GM20431 (cell line): ENCODE results near the gene MYO1C.
"Not testable (repeated sequence)": the region's sequence is repeated elsewhere in the genome, so short reads cannot be mapped to it uniquely, and the experiment has no call there.

Experiments used
- in situ Hi-C: fragments of 300-500 bp; cut with MseI, MboI; formaldehyde crosslinking; loops from one replicate; pipeline ENCODE4 v1.15.0; 2020; ENCODE audit warnings: low sequenced_read_pairs; ENCODE audit not compliant: unreplicated experiment

The MYO1C gene

GRCh38 chr17:1470755-1471462 is 21.6 kb downstream of the MYO1C start:
- in situ Hi-C loops: no loop called here

- in situ Hi-C loops: no loop called here
These were observed 22.3 kb downstream of the MYO1C start for GRCh38 chr17:1470071-1470754.

GRCh38 chr17:1469231-1469852 is 23.1 kb downstream of the MYO1C start:
- in situ Hi-C loops: no loop called here

- in situ Hi-C loops: no loop called here
These were observed 24.5 kb downstream of the MYO1C start for GRCh38 chr17:1467898-1468492.

- in situ Hi-C loops: no loop called here
These were observed 25.2 kb downstream of the MYO1C start for GRCh38 chr17:1467258-1467657.

DNA sequence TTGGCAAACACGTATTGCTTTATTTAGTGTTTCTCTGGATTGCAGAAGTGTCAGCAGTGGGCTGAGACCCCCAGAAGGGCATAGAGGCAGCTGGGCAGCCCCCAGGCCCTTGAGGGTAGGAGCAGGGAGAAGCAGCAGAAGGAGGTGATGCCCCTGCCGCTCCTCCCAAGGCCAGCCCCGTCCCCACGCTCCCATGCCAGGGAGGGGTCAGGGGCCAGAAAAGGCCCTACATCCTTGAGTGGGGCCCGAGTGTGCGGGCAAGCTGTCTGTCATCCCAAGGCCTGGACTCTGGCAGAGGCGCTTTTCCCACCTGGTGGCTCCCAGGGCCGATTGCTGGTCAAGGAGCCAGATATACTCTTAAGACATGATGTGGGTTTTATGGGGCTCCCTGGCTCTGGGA is 28.3 kb downstream of the MYO1C start:
- in situ Hi-C loops: no loop called here

DNA sequence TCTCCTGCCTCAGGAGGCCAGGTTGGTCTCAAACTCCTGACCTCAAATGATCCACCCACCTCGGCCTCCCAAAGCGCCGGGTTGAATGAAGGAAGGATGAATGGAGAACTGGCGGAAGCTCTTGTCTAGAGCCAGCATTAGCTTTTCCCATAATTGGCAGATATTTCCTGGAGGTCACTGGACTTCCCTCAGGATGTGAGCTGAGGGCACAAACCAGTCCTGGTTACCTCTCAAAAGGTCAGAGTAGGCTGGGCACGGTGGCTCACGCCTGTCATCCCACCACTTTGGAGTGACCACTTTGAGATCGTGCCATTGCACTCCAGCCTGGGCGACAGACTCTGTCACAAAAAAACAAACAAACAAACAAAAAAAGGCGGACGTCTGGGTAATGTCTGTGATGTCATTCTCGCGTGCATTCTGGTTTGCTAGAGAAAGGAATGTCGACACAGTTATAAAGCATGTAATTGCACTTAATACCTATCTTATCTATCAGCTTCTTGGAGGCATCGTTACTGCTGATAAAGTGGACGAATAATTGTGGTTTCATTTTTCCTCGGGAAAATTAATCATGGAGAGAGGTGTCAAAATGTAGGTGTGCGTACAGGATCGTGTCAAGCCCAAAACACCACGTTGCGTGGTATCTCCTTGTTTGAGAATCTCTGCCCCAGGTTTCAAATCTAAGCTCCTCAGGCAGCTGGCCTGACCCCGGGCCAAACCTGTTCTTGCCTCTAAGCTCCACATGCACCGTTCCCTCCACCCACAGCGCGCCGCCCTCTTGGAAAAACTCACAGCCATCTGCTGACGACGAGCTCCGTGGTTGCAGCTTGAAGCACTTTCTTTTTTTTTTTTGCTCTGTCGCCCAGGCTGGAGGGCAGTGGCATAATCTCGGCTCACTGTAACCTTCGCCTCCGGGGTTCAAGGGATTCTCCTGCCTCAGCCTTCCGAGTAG is 30.0 kb downstream of the MYO1C start:
- in situ Hi-C loops: no loop called here

- in situ Hi-C loops: no loop called here
These were observed 31.1 kb downstream of the MYO1C start for GRCh38 chr17:1461198-1461944.

GRCh38 chr17:1460233-1460632 is 32.3 kb downstream of the MYO1C start:
- in situ Hi-C loops: no loop called here

- in situ Hi-C loops: no loop called here
These were observed 36.5 kb downstream of the MYO1C start, which contains the start of gene CRK for GRCh38 chr17:1455797-1456599. TSS of gene CRK (minus strand) at chr17:1456232. CDS start at chr17:1456117, 115 bp downstream.

- in situ Hi-C loops: no loop called here
These were observed 37.1 kb downstream of the MYO1C start for GRCh38 chr17:1455291-1455796.

DNA sequence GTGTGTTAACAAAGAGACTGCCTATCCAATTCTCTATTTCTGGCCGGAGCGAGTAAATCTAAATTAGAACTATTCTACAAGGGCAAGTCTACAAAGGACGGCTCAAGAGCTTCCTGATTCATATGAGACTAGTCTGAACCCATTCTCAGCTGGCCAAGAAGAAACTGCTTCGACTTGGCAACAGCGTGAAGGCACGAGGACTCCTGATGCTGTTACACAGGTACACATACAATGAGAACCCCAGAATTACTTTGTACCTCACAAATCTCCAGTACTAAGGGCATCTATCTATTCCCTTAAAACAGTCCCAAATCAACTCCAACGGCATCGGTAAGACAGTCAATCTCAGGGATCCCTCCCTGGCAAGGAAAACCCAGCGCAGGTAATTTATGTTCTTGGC is 37.9 kb downstream of the MYO1C start:
- in situ Hi-C loops: no loop called here

DNA sequence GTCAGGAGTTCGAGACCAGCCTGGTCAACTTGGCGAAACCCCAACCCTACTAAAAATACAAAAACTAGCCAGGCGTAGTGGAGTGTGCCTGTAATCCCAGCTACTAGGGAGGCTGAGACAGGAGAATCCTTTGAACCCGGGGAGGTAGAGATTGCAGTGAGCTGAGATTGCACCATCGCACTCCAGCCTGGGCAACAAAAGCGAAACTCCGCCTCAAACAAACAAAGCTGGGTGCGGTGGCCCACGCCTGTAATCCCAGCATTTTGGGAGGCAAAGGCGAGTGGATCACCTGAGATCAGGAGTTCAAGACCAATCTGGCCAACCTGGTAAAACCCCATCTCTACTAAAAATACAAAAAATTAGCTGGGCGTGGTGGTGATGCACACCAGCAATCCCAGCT is 38.8 kb downstream of the MYO1C start:
- in situ Hi-C loops: not testable (repeated sequence)

- in situ Hi-C loops: no loop called here
These were observed 39.6 kb downstream of the MYO1C start for GRCh38 chr17:1452836-1453235.

DNA sequence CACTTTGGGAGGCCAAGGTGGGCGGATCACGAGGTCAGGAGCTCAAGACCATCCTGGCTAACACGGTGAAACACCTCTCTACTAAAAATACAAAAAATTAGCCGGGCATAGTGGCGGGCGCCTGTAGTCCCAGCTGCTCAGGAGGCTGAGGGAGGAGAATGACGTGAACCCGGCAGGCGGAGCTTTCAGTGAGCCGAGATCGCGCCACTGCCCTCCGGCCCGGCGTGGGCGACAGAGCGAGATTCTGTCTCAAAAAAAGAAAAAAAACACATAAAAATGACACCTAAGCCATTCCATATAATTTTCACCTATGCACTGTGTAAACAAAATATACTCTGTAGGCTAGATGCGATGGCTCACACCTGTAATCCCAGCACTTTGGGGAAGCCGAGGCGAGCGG is 42.2 kb downstream of the MYO1C start:
- in situ Hi-C loops: not testable (repeated sequence)

DNA sequence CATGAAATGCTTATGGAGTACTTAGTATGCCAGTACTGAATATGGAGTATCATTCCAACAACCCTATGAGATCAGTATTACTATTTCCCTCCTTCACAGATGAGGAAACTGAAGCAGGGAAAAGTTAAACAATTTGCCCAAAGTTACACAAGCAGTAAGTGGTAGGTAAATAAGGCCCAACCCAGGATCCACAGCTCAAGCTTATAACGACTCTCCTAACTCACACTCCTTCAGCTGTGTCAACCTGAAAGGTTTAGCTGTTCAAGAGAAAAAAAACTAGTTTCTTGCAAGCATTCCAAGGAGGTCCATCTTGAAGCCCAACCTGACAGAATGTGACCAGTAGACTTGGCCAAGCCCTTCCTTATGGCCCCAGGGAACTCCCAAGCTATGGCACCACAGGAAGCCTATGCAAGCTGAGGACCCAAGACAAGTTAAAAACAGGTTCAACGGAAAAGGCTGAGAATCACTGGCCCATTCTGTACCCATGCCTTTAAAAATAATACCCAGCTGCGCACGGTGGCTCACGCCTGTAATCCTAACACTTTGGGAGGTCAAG is 43.0 kb downstream of the MYO1C start:
- in situ Hi-C loops: no loop called here

DNA sequence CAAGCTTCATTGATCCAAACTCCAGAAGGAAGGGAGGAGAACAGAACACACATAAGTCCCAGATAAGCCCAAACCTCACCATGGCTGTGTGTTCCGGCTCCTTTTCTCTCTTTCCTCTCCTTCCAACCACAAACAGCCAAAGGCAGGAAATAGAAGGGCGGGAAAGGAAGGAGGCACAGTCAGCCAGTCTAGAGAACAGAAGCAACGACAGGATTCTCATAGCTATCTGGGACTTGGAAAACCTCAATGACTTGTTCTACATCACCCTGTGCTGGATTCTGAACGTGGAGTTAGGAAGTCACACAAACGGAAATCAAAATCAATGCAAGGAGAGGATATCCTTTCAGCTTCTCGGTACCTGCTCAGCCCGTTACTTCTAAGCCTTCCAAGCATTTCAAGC is 45.4 kb downstream of the MYO1C start:
- in situ Hi-C loops: no loop called here

DNA sequence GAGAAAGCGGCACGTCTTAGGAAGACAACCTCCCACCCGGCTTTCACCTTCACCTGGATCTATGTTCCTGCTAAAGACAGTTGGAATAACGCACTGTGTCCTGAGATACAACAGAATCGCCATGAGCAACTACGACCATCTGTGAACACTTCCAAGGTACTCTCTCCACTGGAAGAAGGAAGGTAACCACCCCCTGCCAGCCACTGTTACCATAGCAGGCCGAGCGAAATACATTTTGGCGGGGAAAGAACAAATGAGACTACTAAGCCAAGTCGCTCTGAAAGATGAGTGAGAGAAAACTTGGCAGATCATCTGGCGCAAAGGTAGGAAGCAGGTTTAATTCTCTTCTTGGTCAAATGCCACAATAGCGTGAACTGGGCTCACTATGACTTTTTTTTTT is 46.3 kb downstream of the MYO1C start:
- in situ Hi-C loops: no loop called here
